Measurements from ENCODE around the gene CRYGN. TPM values are rescaled to one million over a fixed set of nuclear protein-coding genes. Genes with fewer than 3 reads are reported as not detected.

CRYGN gene
- polyA plus RNA-seq, 3 donors = not detected

GRCh38 chr7:151396328-151396970 is 43.5 kb downstream of the CRYGN start:
- Histone ChIP-seq H3K36me3 (replicated peaks in 1 of 2; ENCODE audit: control insufficient read depth in 1 of 2, insufficient read depth in 2 of 2, low read length in 2 of 2) (no peaks in the 10 kb centered on the region), H3K27me3 (ENCODE audit: control insufficient read depth in 2 of 2, insufficient read depth in 2 of 2, low read length in 2 of 2) (no peaks in the 10 kb centered on the region), H3K4me3 (replicated peaks in 1 of 3; ENCODE audit: low read depth in 2 of 3, low read length in 3 of 3) (no peak overlapping the region), H2AFZ (ENCODE audit: insufficient read depth, low read depth, low read length, poor library complexity, severe bottlenecking) (no peak overlapping the region), H3K9ac (ENCODE audit: insufficient read depth, low read length, poor library complexity, severe bottlenecking) (no peak overlapping the region), H3K4me1 (ENCODE audit: control insufficient read depth in 1 of 2, insufficient read depth in 2 of 2, low read length in 2 of 2) (no peaks in the 10 kb centered on the region), H3K4me2 (replicated peaks; ENCODE audit: extremely low read depth, low read length, poor library complexity, severe bottlenecking) (no peak overlapping the region), H4K20me1 (ENCODE audit: insufficient read depth, low read length) (no peaks in the 10 kb centered on the region), H3K79me2 (ENCODE audit: insufficient read depth, low read length) (no peaks in the 10 kb centered on the region), H3K27ac (ENCODE audit: low read depth in 1 of 2, low read length in 2 of 2) (no peak overlapping the region), H3K9me3 (replicated peaks in 1 of 2; ENCODE audit: control insufficient read depth in 1 of 2, insufficient read depth in 1 of 2, low read length in 2 of 2) (peaks cover 7 to 13% of the 10 kb centered on the region in 2 donors)
- Mint-ChIP-seq H3K9me3 (peaks cover 8 to 18% (median 11%) of the 10 kb centered on the region in 7 donors), H3K36me3 (no peaks in the 10 kb centered on the region), H3K4me3 (no peak overlapping the region), H3K4me1 (peaks cover 10% of the 10 kb centered on the region), H3K27me3 (ENCODE audit: low read depth in 3 of 3) (peaks cover 16 to 21% (median 19%) of the 10 kb centered on the region in 3 donors), H3K27ac (no peak overlapping the region)
- no peak for TF ChIP-seq CTCF (IDR thresholded peaks at IDR 0.05)
- intact Hi-C loops (cut with micrococcal nuclease) = no loop called here
- WGBS (ENCODE audit: insufficient coverage) = 90% methylated on average over 5 of the region's 10 CpGs
- no peak for DNase-seq

- Mint-ChIP-seq H3K9me3 (peaks cover 9 to 18% (median 11%) of the 10 kb centered on the region in 7 donors), H3K36me3 (no peaks in the 10 kb centered on the region), H3K4me1 (peaks cover 19% of the 10 kb centered on the region), H3K27me3 (ENCODE audit: low read depth in 3 of 3) (peaks cover 22 to 27% (median 26%) of the 10 kb centered on the region in 3 donors), H3K4me3 (no peak overlapping the region), H3K27ac (no peak overlapping the region)
- Histone ChIP-seq H3K9ac (ENCODE audit: insufficient read depth, low read length, poor library complexity, severe bottlenecking) (no peak overlapping the region), H3K27me3 (ENCODE audit: control insufficient read depth in 2 of 2, insufficient read depth in 2 of 2, low read length in 2 of 2) (no peaks in the 10 kb centered on the region), H3K4me2 (replicated peaks; ENCODE audit: extremely low read depth, low read length, poor library complexity, severe bottlenecking) (no peak overlapping the region), H3K27ac (ENCODE audit: low read depth in 1 of 2, low read length in 2 of 2) (no peak overlapping the region), H4K20me1 (ENCODE audit: insufficient read depth, low read length) (no peaks in the 10 kb centered on the region), H3K9me3 (replicated peaks in 1 of 2; ENCODE audit: control insufficient read depth in 1 of 2, insufficient read depth in 1 of 2, low read length in 2 of 2) (peaks cover 7 to 13% of the 10 kb centered on the region in 2 donors), H2AFZ (ENCODE audit: insufficient read depth, low read depth, low read length, poor library complexity, severe bottlenecking) (no peak overlapping the region), H3K36me3 (replicated peaks in 1 of 2; ENCODE audit: control insufficient read depth in 1 of 2, insufficient read depth in 2 of 2, low read length in 2 of 2) (no peaks in the 10 kb centered on the region), H3K4me1 (ENCODE audit: control insufficient read depth in 1 of 2, insufficient read depth in 2 of 2, low read length in 2 of 2) (peaks cover 10% of the 10 kb centered on the region in 2 donors), H3K4me3 (replicated peaks in 1 of 3; ENCODE audit: low read depth in 2 of 3, low read length in 3 of 3) (no peak overlapping the region), H3K79me2 (ENCODE audit: insufficient read depth, low read length) (no peaks in the 10 kb centered on the region)
- 70% methylated on average over 7 of the region's 13 CpGs for WGBS (ENCODE audit: insufficient coverage)
- DNase-seq = no peak
- intact Hi-C loops (cut with micrococcal nuclease) = no loop called here
- TF ChIP-seq CTCF (IDR thresholded peaks at IDR 0.05) = no peak
These were observed 44.9 kb downstream of the CRYGN start for GRCh38 chr7:151395036-151395367.
